ENCODE results near the gene SH3RF1. TPM values are rescaled to one million over a fixed set of nuclear protein-coding genes. Genes with fewer than 3 reads are reported as not detected.

Gene SH3RF1
- polyA plus RNA-seq, 1 experiment: 11.0 TPM

DNA sequence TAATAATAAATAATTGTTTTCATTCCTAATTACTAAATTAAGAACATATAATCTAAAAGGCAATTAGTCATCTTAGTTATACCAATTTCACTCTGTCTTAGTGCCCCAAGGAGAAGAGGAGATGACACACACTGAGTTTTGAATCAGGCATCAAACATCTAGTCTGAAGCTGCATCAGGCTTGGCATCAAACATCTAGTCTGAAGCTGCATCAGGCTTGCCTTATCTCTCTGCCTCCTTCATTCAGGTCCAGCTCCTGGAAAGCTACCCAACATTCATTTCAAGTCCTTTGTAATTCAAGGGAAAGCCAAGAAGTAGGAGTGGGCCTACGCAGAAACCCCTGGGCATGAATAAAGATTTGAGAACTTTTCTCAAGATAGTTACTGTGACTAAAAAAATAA is 62.2 kb downstream of the SH3RF1 start:
- ChIA-PET CTCF (no interaction called here), POLR2A (no interaction called here)
- Histone ChIP-seq H3K27ac (ENCODE audit: low read depth, low read length) (no peak overlapping the region), H3K27me3 (ENCODE audit: control insufficient read depth, insufficient read depth, low read length) (no peaks in the 10 kb centered on the region), H3K9me3 (ENCODE audit: control insufficient read depth, insufficient read depth, low read length) (no peaks in the 10 kb centered on the region), H3K4me3 (ENCODE audit: low read depth, low read length) (no peak overlapping the region)
- TF ChIP-seq CTCF (IDR thresholded peaks at IDR 0.05; ENCODE audit: low read depth, low read length): no peak
- DNase-seq (ENCODE audit: low read depth, low spot score): no peak

GRCh38 chr4:169208090-169208455 is 62.7 kb downstream of the SH3RF1 start:
- TF ChIP-seq CTCF (IDR thresholded peaks at IDR 0.05; ENCODE audit: low read depth, low read length): no peak
- Histone ChIP-seq H3K4me3 (ENCODE audit: low read depth, low read length) (no peak overlapping the region), H3K27me3 (ENCODE audit: control insufficient read depth, insufficient read depth, low read length) (no peaks in the 10 kb centered on the region), H3K27ac (ENCODE audit: low read depth, low read length) (no peak overlapping the region), H3K9me3 (ENCODE audit: control insufficient read depth, insufficient read depth, low read length) (no peaks in the 10 kb centered on the region)
- CTCF ChIA-PET: no interaction called here
- no peak for DNase-seq (ENCODE audit: low read depth, low spot score)
- POLR2A ChIA-PET: no interaction called here

DNA sequence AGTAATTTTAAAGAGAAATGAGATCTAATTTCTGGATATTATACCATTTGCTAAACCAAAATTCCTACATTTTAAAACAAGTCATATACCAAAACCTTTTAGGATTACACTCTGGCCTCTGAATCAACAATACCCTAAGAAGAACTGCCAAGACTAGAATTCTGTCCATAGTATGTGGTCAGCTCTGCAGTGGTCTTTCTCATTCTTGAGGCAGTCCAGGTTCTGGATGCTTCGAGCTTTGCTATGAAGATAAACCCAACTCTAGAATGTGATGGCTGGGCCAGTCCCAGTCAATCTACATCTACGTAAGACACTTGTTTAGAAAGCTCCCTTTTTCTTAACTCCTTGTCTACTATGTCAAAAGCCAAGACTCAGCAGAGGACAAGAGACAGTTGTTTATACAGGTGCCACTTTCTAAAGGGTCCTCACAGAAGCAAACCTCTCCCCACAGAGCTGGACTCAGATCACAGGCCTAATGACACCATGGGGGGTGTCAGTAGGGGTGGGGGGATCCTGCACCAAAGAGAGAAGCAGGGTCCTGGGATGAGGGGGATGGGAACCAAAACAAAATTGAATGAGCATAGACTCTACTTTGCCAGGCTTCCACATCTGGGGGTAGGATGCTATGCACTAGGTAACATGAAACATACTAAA is 63.2 kb downstream of the SH3RF1 start:
- no peaks in the 10 kb centered on the region for H3K27me3 ChIP-seq (ENCODE audit: control insufficient read depth, insufficient read depth, low read length)
- TF ChIP-seq CTCF (IDR thresholded peaks at IDR 0.05; ENCODE audit: low read depth, low read length): no peak
- DNase-seq (ENCODE audit: low read depth, low spot score): no peak
- CTCF ChIA-PET: no interaction called here
- no peaks in the 10 kb centered on the region for H3K9me3 ChIP-seq (ENCODE audit: control insufficient read depth, insufficient read depth, low read length)
- no peak overlapping the region for H3K27ac ChIP-seq (ENCODE audit: low read depth, low read length)
- H3K4me3 ChIP-seq (ENCODE audit: low read depth, low read length): no peak overlapping the region
- POLR2A ChIA-PET: no interaction called here

DNA sequence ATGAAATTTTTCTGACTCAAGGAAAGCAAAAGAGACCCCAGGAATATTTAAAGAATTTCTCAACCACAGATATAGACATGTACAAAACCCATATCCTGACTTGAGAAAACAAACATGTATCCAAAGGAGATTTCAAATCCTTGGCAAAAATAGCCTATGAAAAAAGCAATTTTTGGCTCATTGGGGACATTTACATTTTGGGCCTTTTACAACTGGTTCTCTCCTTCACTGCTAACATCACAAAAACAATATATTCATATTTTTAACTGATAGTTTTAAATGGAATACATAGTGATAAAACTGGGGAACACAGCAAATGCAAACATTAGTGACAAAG is 65.0 kb downstream of the SH3RF1 start:
- ChIA-PET CTCF (no interaction called here), POLR2A (no interaction called here)
- H3K4me3 ChIP-seq (ENCODE audit: low read depth, low read length): no peak overlapping the region
- H3K27ac ChIP-seq (ENCODE audit: low read depth, low read length): no peak overlapping the region
- no peak for TF ChIP-seq CTCF (IDR thresholded peaks at IDR 0.05; ENCODE audit: low read depth, low read length)
- H3K9me3 ChIP-seq (ENCODE audit: control insufficient read depth, insufficient read depth, low read length): no peaks in the 10 kb centered on the region
- H3K27me3 ChIP-seq (ENCODE audit: control insufficient read depth, insufficient read depth, low read length): no peaks in the 10 kb centered on the region
- no peak for DNase-seq (ENCODE audit: low read depth, low spot score)

GRCh38 chr4:169205075-169205743 is 65.5 kb downstream of the SH3RF1 start:
- no peak overlapping the region for H3K4me3 ChIP-seq (ENCODE audit: low read depth, low read length)
- H3K9me3 ChIP-seq (ENCODE audit: control insufficient read depth, insufficient read depth, low read length): no peaks in the 10 kb centered on the region
- TF ChIP-seq CTCF (IDR thresholded peaks at IDR 0.05; ENCODE audit: low read depth, low read length): no peak
- POLR2A ChIA-PET: interaction anchor here (1.1 kb wide), 1 partner anchor 137 kb away, joined by 3 read pairs; no protein-coding TSS in a partner anchor
- CTCF ChIA-PET: interaction anchor here (0.6 to 0.9 kb wide), 2 partner anchors 51 to 281 kb away, joined by 4 read pairs; no protein-coding TSS in a partner anchor
- no peaks in the 10 kb centered on the region for H3K27me3 ChIP-seq (ENCODE audit: control insufficient read depth, insufficient read depth, low read length)
- H3K27ac ChIP-seq (ENCODE audit: low read depth, low read length): no peak overlapping the region
- no peak for DNase-seq (ENCODE audit: low read depth, low spot score)
